Measurements from ENCODE around the gene COL17A1.

The COL17A1 gene

GRCh38 chr10:104049504-104050250, 36.0 kb downstream of the COL17A1 start:
- DNase-seq: peak; percentile 52
- no peak for TF ChIP-seq CTCF (IDR thresholded peaks at IDR 0.05; ENCODE audit: low read depth, low read length, missing control alignments)
- H3K4me3 ChIP-seq (ENCODE audit: low read depth, low read length): no peak overlapping the region
- H3K36me3 ChIP-seq (replicated peaks): no peaks in the 10 kb centered on the region
- H3K27me3 ChIP-seq (replicated peaks): no peaks in the 10 kb centered on the region
- H3K27ac ChIP-seq: no peak overlapping the region
- in situ Hi-C loops (cut with HindIII; ENCODE audit: low pct_ligation_motif_present, low sequenced_read_pairs): no loop called here

GRCh38 chr10:104046651-104047050, 39.0 kb downstream of the COL17A1 start:
- TF ChIP-seq CTCF (IDR thresholded peaks at IDR 0.05; ENCODE audit: low read depth, low read length, missing control alignments): no peak
- H3K4me3 ChIP-seq (ENCODE audit: low read depth, low read length): no peak overlapping the region
- DNase-seq: no peak
- H3K36me3 ChIP-seq (replicated peaks): no peaks in the 10 kb centered on the region
- H3K27me3 ChIP-seq (replicated peaks): no peaks in the 10 kb centered on the region
- H3K27ac ChIP-seq: no peak overlapping the region
- in situ Hi-C loops (cut with HindIII; ENCODE audit: low pct_ligation_motif_present, low sequenced_read_pairs): no loop called here

- peak; percentile 82 for DNase-seq
- peak; percentile 92 for TF ChIP-seq CTCF (IDR thresholded peaks at IDR 0.05; ENCODE audit: low read depth, low read length, missing control alignments)
- H3K27me3 ChIP-seq (replicated peaks): no peaks in the 10 kb centered on the region
- no peak overlapping the region for H3K4me3 ChIP-seq (ENCODE audit: low read depth, low read length)
- no peaks in the 10 kb centered on the region for H3K36me3 ChIP-seq (replicated peaks)
- in situ Hi-C loops (cut with HindIII; ENCODE audit: low pct_ligation_motif_present, low sequenced_read_pairs): no loop called here
- no peak overlapping the region for H3K27ac ChIP-seq
Observed at GRCh38 chr10:104045151-104046089, 40.3 kb downstream of the COL17A1 start.

- Histone ChIP-seq H3K27me3 (replicated peaks) (no peaks in the 10 kb centered on the region), H3K36me3 (replicated peaks) (no peaks in the 10 kb centered on the region), H3K4me3 (ENCODE audit: low read depth, low read length) (no peak overlapping the region), H3K27ac (no peak overlapping the region)
- TF ChIP-seq CTCF (IDR thresholded peaks at IDR 0.05; ENCODE audit: low read depth, low read length, missing control alignments): no peak
- in situ Hi-C loops (cut with HindIII; ENCODE audit: low pct_ligation_motif_present, low sequenced_read_pairs): no loop called here
- DNase-seq: no peak
Observed at GRCh38 chr10:104043854-104044253, 41.8 kb downstream of the COL17A1 start.

- in situ Hi-C loops (cut with HindIII; ENCODE audit: low pct_ligation_motif_present, low sequenced_read_pairs): no loop called here
Observed at GRCh38 chr10:104043185-104043830, 42.4 kb downstream of the COL17A1 start.

More at GRCh38 chr10:104043185-104043830, 42.4 kb downstream of the COL17A1 start:
- no peak overlapping the region for H3K27ac ChIP-seq
- no peaks in the 10 kb centered on the region for H3K36me3 ChIP-seq (replicated peaks)
- H3K4me3 ChIP-seq (ENCODE audit: low read depth, low read length): no peak overlapping the region
- no peaks in the 10 kb centered on the region for H3K27me3 ChIP-seq (replicated peaks)
- DNase-seq: peak; percentile 20
- no peak for TF ChIP-seq CTCF (IDR thresholded peaks at IDR 0.05; ENCODE audit: low read depth, low read length, missing control alignments)
